ENCODE measurements around the gene DDX46.
A peak's percentile ranks its signal among the peaks of the same experiment; 100 is the strongest.
"Not testable (repeated sequence)": the region's sequence is repeated elsewhere in the genome, so short reads cannot be mapped to it uniquely, and the experiment has no call there.

DDX46 gene

DNA sequence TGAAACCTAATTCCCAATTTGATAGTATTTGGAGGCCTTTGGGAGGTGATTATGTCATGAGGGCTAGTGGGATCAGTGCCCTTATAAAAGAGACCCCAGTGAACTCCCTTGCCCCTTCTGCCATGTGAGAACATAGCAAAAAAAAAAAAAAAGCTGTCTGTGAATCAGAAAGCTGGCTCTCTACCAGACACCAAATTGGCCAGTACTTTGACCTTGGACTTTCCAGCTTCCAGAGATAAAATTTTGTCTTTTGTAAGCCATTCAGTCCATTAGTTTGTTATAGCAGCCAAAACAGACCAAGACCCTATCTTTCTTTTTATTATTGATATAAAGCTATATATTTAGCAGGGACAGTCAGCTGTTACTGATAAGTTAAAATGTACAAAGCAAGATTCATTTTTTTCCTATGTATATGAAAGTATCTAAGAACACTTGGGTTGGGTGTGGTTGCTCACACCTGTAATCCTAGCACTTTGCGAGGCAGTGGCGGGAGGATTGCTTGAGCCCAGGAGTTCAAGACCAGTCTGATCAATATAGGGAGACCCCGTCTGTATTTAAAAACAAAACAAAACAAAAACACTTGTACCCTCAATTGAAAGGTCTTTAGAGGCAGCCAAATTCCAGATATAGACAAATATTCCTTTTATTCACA is 79.1 kb downstream of the DDX46 start:
- H3K4me1 ChIP-seq (ENCODE audit: low read depth, poor library complexity, severe bottlenecking) = no peaks in the 10 kb centered on the region
- TF ChIP-seq, protein P1, sequence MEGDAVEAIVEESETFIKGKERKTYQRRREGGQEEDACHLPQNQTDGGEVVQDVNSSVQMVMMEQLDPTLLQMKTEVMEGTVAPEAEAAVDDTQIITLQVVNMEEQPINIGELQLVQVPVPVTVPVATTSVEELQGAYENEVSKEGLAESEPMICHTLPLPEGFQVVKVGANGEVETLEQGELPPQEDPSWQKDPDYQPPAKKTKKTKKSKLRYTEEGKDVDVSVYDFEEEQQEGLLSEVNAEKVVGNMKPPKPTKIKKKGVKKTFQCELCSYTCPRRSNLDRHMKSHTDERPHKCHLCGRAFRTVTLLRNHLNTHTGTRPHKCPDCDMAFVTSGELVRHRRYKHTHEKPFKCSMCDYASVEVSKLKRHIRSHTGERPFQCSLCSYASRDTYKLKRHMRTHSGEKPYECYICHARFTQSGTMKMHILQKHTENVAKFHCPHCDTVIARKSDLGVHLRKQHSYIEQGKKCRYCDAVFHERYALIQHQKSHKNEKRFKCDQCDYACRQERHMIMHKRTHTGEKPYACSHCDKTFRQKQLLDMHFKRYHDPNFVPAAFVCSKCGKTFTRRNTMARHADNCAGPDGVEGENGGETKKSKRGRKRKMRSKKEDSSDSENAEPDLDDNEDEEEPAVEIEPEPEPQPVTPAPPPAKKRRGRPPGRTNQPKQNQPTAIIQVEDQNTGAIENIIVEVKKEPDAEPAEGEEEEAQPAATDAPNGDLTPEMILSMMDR (conservative IDR thresholded peaks at IDR 0.05; ENCODE audit: low read depth, low read length) = no peak
- H3K9ac ChIP-seq = no peak overlapping the region
- H3K36me3 ChIP-seq (ENCODE audit: insufficient read depth) = no peaks in the 10 kb centered on the region
- no peak overlapping the region for H3K4me3 ChIP-seq (IDR thresholded peaks at IDR 0.05; ENCODE audit: insufficient read depth, low read depth, low read length)
- H2AFZ ChIP-seq (ENCODE audit: low read depth) = no peak overlapping the region
- H3K27me3 ChIP-seq (ENCODE audit: insufficient read depth, low read depth) = no peaks in the 10 kb centered on the region
- H3K4me2 ChIP-seq = no peak overlapping the region
- no peaks in the 10 kb centered on the region for H4K20me1 ChIP-seq (ENCODE audit: insufficient read depth)
- H3K79me2 ChIP-seq (ENCODE audit: insufficient read depth, low read depth) = no peaks in the 10 kb centered on the region
- no peak overlapping the region for H3K27ac ChIP-seq

DNA sequence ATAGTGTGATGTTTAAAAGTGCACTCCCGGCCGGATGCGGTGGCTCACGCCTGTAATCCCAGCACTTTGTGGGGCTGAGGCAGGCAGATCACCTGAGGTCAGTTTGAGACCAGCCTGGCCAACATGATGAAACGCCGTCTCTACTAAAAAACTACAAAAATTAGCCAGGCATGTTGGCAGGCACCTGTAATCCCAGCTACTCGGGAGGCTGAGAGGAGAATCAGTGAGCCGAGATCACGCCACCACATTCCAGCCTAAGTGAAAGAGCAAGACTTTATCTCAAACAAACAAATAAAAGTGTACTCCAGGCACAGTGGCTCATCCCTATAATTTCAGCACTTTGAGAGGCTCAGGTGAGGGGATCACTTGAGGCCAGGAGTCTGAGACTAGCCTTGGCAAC is 79.8 kb downstream of the DDX46 start:
- H3K9ac ChIP-seq; H3K4me2 ChIP-seq; H3K27me3 ChIP-seq (ENCODE audit: insufficient read depth, low read depth); H3K4me1 ChIP-seq (ENCODE audit: low read depth, poor library complexity, severe bottlenecking); H3K27ac ChIP-seq; H3K79me2 ChIP-seq (ENCODE audit: insufficient read depth, low read depth); H4K20me1 ChIP-seq (ENCODE audit: insufficient read depth); H3K36me3 ChIP-seq (ENCODE audit: insufficient read depth); H2AFZ ChIP-seq (ENCODE audit: low read depth); H3K4me3 ChIP-seq (IDR thresholded peaks at IDR 0.05; ENCODE audit: insufficient read depth, low read depth, low read length): not testable (repeated sequence)

DNA sequence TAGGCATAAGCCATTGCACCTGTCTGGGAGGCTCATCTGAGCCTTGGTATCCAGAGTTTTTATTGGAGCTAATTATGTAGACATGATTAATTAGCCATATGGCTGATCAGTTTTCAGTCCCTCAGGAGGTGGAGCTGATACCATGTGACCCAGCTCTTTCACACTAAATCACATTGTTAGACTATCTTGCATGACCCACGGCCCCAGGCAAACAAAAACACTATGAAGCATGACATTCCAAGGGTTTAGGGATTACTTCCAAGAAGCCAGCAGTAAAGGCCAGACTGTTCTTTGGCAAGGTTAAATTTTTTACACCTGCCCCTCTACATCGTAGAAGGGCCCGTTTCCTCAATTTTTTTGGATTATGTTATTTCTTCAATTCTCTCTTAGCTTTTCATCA is 82.2 kb downstream of the DDX46 start:
- no peaks in the 10 kb centered on the region for H3K79me2 ChIP-seq (ENCODE audit: insufficient read depth, low read depth)

DNA sequence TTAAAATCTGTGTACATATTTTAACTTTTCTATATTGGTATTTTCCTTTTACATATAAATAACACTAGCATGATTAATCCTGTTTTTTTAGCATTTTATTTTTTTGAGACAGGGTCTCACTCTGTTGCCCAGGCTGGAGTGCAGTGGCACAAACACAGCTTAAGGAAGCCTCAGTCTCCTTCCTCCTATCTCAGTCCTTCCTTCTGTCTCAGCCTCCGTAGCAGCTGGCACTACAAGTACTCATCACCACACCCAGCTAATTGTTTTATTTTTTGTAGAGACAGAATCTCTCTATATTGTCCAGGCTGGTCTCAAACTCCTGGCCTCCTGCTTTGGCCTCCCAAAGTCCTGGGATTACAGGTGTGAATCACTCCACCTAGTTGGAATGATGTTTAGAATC is 85.7 kb downstream of the DDX46 start:
- peaks cover 21% of the 10 kb centered on the region for H3K4me1 ChIP-seq (ENCODE audit: low read depth, poor library complexity, severe bottlenecking)
- no peaks in the 10 kb centered on the region; the same call in 1 of the 2 replicates for H3K36me3 ChIP-seq (ENCODE audit: insufficient read depth)
- no peak overlapping the region for H3K4me2 ChIP-seq
- H4K20me1 ChIP-seq (ENCODE audit: insufficient read depth) = no peaks in the 10 kb centered on the region
- TF ChIP-seq, protein P1 (conservative IDR thresholded peaks at IDR 0.05; ENCODE audit: low read depth, low read length) = no peak
- H3K4me3 ChIP-seq (IDR thresholded peaks at IDR 0.05; ENCODE audit: insufficient read depth, low read depth, low read length) = no peak overlapping the region
- H3K9ac ChIP-seq = no peak overlapping the region
- peaks cover 33% of the 10 kb centered on the region for H3K79me2 ChIP-seq (ENCODE audit: insufficient read depth, low read depth)
- H2AFZ ChIP-seq (ENCODE audit: low read depth) = no peak overlapping the region
- no peak overlapping the region for H3K27ac ChIP-seq
- no peaks in the 10 kb centered on the region for H3K27me3 ChIP-seq (ENCODE audit: insufficient read depth, low read depth)

More for the DNA sequence above, 82.2 kb downstream of the DDX46 start:
- no peaks in the 10 kb centered on the region for H3K36me3 ChIP-seq (ENCODE audit: insufficient read depth)
- H3K4me3 ChIP-seq (IDR thresholded peaks at IDR 0.05; ENCODE audit: insufficient read depth, low read depth, low read length) = no peak overlapping the region
- no peaks in the 10 kb centered on the region for H4K20me1 ChIP-seq (ENCODE audit: insufficient read depth)
- no peak overlapping the region for H3K4me2 ChIP-seq
- TF ChIP-seq, protein P1 (conservative IDR thresholded peaks at IDR 0.05; ENCODE audit: low read depth, low read length) = no peak
- no peak overlapping the region for H2AFZ ChIP-seq (ENCODE audit: low read depth)
- H3K9ac ChIP-seq = no peak overlapping the region
- no peaks in the 10 kb centered on the region for H3K27me3 ChIP-seq (ENCODE audit: insufficient read depth, low read depth)
- no peak overlapping the region for H3K27ac ChIP-seq
- H3K4me1 ChIP-seq (ENCODE audit: low read depth, poor library complexity, severe bottlenecking) = peaks cover 7% of the 10 kb centered on the region

DNA sequence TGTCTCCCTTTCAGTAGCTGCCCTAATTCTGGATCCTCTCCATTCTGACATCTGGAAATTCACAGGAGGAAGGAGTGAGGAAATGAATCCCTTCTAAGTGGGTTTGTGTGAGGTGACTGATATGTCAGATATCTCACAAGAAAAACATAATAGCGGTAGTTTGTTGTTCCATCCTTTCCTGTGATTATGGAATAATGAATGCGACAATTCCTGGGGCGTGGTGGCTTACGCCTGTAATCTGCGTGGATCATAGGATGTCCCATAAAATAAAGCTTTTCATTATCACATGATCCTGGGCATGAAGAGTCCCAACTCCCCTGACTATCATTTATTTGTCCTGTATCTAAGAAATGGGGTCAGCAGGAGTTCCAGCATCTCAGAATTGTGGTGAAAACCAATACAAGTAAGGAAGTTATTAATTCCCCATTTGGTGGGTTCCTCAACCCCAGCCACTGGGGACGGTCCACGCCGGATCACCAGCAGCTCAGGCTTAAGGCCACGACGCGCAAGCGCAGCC is 86.8 kb downstream of the DDX46 start:
- peak overlapping the region; percentile 93 for H3K9ac ChIP-seq
- peak overlapping the region; percentile 48 for H2AFZ ChIP-seq (ENCODE audit: low read depth)
- H3K36me3 ChIP-seq (ENCODE audit: insufficient read depth) = no peaks in the 10 kb centered on the region; the same call in 1 of the 2 replicates
- no peaks in the 10 kb centered on the region for H4K20me1 ChIP-seq (ENCODE audit: insufficient read depth)
- peaks cover 43% of the 10 kb centered on the region for H3K79me2 ChIP-seq (ENCODE audit: insufficient read depth, low read depth)
- H3K4me1 ChIP-seq (ENCODE audit: low read depth, poor library complexity, severe bottlenecking) = peaks cover 28% of the 10 kb centered on the region
- H3K27me3 ChIP-seq (ENCODE audit: insufficient read depth, low read depth) = no peaks in the 10 kb centered on the region
- H3K4me2 ChIP-seq = peak overlapping the region; percentile 77
- TF ChIP-seq, protein P1 (conservative IDR thresholded peaks at IDR 0.05; ENCODE audit: low read depth, low read length) = no peak
- H3K4me3 ChIP-seq (IDR thresholded peaks at IDR 0.05; ENCODE audit: insufficient read depth, low read depth, low read length) = no peak overlapping the region
- H3K27ac ChIP-seq = peak overlapping the region; percentile 92

Measured in KMS-11 (cell line).